Measurements from ENCODE around the gene UMAD1.

Gene UMAD1

GRCh38 chr7:7694542-7694941 is 54.0 kb downstream of the UMAD1 start:
- no peak for TF ChIP-seq GATA3 (IDR thresholded peaks at IDR 0.05; ENCODE audit: low read depth, low read length)
- no peak for TF ChIP-seq GATA2 (IDR thresholded peaks at IDR 0.05; ENCODE audit: low read depth, low read length)

GRCh38 chr7:7695111-7695817 is 54.7 kb downstream of the UMAD1 start:
- TF ChIP-seq GATA3 (IDR thresholded peaks at IDR 0.05; ENCODE audit: low read depth, low read length) = no peak

- TF ChIP-seq GATA3 (IDR thresholded peaks at IDR 0.05; ENCODE audit: low read depth, low read length) (no peak), GATA2 (IDR thresholded peaks at IDR 0.05; ENCODE audit: low read depth, low read length) (no peak)
These were observed 56.0 kb downstream of the UMAD1 start for GRCh38 chr7:7696458-7697119.

GRCh38 chr7:7698930-7699329 is 58.4 kb downstream of the UMAD1 start:
- no peak for TF ChIP-seq GATA3 (IDR thresholded peaks at IDR 0.05; ENCODE audit: low read depth, low read length)
- TF ChIP-seq GATA2 (IDR thresholded peaks at IDR 0.05; ENCODE audit: low read depth, low read length) = no peak

- TF ChIP-seq GATA2 (IDR thresholded peaks at IDR 0.05; ENCODE audit: low read depth, low read length) = no peak
- TF ChIP-seq GATA3 (IDR thresholded peaks at IDR 0.05; ENCODE audit: low read depth, low read length) = no peak
These were observed 58.8 kb downstream of the UMAD1 start for GRCh38 chr7:7699380-7699779.

GRCh38 chr7:7699970-7700369 is 59.4 kb downstream of the UMAD1 start:
- TF ChIP-seq GATA2 (IDR thresholded peaks at IDR 0.05; ENCODE audit: low read depth, low read length) (no peak), GATA3 (IDR thresholded peaks at IDR 0.05; ENCODE audit: low read depth, low read length) (no peak)

GRCh38 chr7:7701527-7701926 is 61.0 kb downstream of the UMAD1 start:
- TF ChIP-seq GATA2 (IDR thresholded peaks at IDR 0.05; ENCODE audit: low read depth, low read length) (peak; percentile 74), GATA3 (IDR thresholded peaks at IDR 0.05; ENCODE audit: low read depth, low read length) (no peak)

GRCh38 chr7:7702826-7703225 is 62.3 kb downstream of the UMAD1 start:
- TF ChIP-seq GATA3 (IDR thresholded peaks at IDR 0.05; ENCODE audit: low read depth, low read length) = no peak
- TF ChIP-seq GATA2 (IDR thresholded peaks at IDR 0.05; ENCODE audit: low read depth, low read length) = no peak

GRCh38 chr7:7703427-7703826 is 62.9 kb downstream of the UMAD1 start:
- no peak for TF ChIP-seq GATA2 (IDR thresholded peaks at IDR 0.05; ENCODE audit: low read depth, low read length)
- no peak for TF ChIP-seq GATA3 (IDR thresholded peaks at IDR 0.05; ENCODE audit: low read depth, low read length)

- no peak for TF ChIP-seq GATA3 (IDR thresholded peaks at IDR 0.05; ENCODE audit: low read depth, low read length)
- TF ChIP-seq GATA2 (IDR thresholded peaks at IDR 0.05; ENCODE audit: low read depth, low read length) = no peak
These were observed 64.3 kb downstream of the UMAD1 start for GRCh38 chr7:7704867-7705266.

- TF ChIP-seq GATA2 (IDR thresholded peaks at IDR 0.05; ENCODE audit: low read depth, low read length) = no peak
- TF ChIP-seq GATA3 (IDR thresholded peaks at IDR 0.05; ENCODE audit: low read depth, low read length) = no peak
These were observed 64.8 kb downstream of the UMAD1 start for GRCh38 chr7:7705318-7705717.

- TF ChIP-seq GATA3 (IDR thresholded peaks at IDR 0.05; ENCODE audit: low read depth, low read length) (no peak), GATA2 (IDR thresholded peaks at IDR 0.05; ENCODE audit: low read depth, low read length) (no peak)
These were observed 65.6 kb downstream of the UMAD1 start for GRCh38 chr7:7706101-7706511.

GRCh38 chr7:7706556-7707172 is 66.1 kb downstream of the UMAD1 start:
- no peak for TF ChIP-seq GATA2 (IDR thresholded peaks at IDR 0.05; ENCODE audit: low read depth, low read length)
- TF ChIP-seq GATA3 (IDR thresholded peaks at IDR 0.05; ENCODE audit: low read depth, low read length) = no peak

GRCh38 chr7:7707246-7707645 is 66.7 kb downstream of the UMAD1 start:
- TF ChIP-seq GATA2 (IDR thresholded peaks at IDR 0.05; ENCODE audit: low read depth, low read length) = no peak
- no peak for TF ChIP-seq GATA3 (IDR thresholded peaks at IDR 0.05; ENCODE audit: low read depth, low read length)

- TF ChIP-seq GATA3 (IDR thresholded peaks at IDR 0.05; ENCODE audit: low read depth, low read length) = no peak
- no peak for TF ChIP-seq GATA2 (IDR thresholded peaks at IDR 0.05; ENCODE audit: low read depth, low read length)
These were observed 67.3 kb downstream of the UMAD1 start for GRCh38 chr7:7707806-7708205.

All from SH-SY5Y (cell line).